GM18502 (cell line): ENCODE measurements around the gene SNED1.

Experiments
- ATAC-seq: cut with Tn5 transposase; IDR thresholded peaks from one replicate; pipeline ENCODE4 v1.9.1; 2021; ENCODE audit warnings: mild to moderate bottlenecking; ENCODE audit not compliant: unreplicated experiment, poor library complexity

SNED1 gene

GRCh38 chr2:241064008-241064801 is 65.8 kb downstream of the SNED1 start:
- no peak for ATAC-seq

GRCh38 chr2:241064802-241065354 is 66.5 kb downstream of the SNED1 start:
- no peak for ATAC-seq

- ATAC-seq = no peak
Observed at GRCh38 chr2:241065355-241065803, 67.0 kb downstream of the SNED1 start.

DNA sequence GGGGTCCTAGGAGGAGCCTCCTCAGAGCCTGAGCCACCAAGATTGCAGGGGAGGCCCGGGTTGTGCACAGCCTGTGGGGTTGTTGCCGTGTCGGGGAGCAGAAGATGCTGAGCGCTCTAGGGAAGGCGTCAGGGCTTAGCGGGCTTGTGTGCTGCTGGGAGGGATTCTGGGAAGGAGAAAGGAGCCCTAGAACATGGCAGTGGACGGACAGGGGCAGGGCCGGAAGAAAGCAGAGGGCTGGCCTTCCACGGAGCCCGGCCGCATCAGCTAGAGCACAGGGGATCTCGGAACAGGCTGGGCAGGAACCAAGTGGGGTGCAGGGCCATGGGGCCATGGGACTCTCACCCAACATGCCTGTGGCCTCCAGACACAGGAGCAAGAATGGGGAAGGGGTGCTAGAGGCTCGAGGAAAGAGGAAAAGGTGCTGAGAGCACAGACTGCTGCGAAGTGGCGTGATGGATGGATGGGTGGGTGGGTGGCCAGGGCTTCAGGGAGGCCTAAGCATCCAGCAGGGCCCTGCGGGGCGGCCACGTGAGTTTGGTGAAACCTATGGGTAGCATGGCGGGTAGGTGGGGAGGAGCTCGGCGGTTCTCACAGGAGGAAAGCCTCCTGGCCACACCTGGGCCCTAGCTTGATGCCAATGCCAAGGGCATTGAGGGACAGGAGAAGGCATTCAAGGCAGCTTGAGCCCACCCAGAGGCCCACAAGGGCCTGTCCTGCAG is 67.9 kb downstream of the SNED1 start:
- no peak for ATAC-seq

DNA sequence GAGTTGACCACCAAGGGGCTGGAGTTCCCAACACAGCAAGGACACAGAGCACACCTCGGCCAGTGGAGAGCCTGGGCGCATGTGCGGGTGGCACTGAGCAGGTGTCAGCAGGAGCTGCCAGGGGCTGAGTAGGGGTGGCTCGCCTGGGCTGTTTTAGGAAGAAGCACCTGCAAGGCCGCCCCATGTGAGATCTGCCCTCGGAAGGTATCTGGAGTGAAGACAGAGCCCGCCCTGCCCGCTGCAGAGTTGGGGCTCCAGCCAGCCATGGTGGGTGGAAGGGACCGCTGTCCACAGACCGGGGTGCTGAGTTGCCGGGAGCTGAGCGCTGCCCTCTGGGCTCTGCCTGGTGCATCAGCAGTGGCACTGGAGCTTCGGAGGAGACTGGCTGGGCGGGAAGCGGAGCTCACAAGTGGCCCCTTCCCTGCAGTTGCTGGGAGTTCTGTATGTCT is 68.5 kb downstream of the SNED1 start:
- no peak for ATAC-seq

GRCh38 chr2:241067501-241068135 is 69.2 kb downstream of the SNED1 start:
- ATAC-seq = no peak

DNA sequence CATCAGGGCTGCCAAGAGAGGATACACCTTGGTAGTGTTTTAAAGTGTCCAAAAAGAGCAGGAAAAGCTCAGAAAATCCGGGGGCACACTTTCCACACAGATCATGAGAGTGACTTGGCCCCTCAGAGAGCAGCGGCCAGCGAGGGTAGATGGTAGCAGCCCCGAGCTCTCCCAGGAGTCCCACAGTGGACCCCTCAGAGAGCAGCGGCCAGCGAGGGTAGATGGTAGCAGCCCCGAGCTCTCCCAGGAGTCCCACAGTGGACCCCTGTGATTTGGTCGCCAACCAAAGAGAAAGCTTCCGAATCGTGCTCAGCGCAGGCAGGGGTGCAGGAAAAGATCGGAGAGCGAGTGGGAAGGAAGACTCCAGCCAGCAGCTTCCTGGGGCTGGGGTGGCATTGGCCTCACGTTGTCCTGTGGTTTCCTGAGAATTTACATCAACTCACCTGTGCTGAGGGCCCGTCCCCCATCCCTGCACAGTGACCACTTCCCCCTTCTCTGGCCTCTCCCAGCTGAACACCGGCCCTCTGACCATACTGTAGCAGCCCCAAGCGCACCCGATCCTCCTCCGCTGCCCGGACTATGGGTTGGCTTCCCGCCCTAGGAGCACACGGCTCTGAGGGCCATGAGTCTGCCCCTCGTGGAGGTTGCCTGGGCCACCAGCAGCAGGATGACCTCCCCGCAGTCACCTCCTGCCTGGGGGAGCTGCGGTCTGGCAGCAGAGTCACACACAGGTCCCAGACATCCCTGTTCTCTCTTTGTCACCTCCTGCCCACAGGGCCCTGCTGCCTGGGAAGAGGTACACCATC is 69.9 kb downstream of the SNED1 start:
- no peak for ATAC-seq

DNA sequence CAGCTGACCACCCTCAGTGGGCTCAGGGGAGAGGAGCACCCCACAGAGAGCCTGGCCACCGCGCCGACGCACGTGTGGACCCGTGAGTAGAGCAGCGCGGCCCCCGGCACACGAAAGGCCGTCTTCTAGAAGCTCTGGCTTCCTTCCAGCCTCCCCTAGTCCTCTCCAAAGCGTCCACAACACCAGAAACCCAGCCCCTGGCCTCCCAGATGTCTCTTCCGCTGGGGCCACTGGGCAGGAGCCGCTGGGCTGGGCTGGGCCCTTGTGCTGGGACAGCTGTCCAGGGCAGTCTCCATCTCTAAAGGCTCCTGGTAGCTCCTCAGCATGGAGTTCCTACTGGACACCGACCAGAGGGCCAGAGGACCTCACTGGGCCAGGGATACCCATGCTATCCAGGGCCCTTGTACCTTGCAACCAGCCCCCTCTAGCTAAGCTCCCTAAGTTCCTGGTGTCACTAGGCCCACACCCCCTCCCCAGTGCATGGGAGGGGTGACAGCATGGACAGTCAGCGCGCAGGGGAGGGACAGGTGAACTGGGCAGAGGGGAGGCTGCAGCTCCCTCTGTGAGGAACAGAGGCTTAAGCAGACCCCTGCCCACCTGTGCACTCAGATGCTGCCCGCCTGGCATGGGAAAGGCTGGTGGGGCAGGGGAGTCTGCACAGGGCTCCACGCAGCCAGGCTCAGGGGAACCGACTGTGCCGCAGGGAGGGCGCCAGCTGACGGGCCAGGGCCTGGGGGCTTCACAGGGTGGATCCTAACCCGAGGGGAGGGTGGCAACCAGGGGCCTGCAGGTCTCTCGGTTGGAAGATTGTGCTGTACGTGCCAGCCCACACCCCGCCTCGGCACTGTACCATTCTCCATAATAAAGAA is 70.8 kb downstream of the SNED1 start:
- no peak for ATAC-seq

DNA sequence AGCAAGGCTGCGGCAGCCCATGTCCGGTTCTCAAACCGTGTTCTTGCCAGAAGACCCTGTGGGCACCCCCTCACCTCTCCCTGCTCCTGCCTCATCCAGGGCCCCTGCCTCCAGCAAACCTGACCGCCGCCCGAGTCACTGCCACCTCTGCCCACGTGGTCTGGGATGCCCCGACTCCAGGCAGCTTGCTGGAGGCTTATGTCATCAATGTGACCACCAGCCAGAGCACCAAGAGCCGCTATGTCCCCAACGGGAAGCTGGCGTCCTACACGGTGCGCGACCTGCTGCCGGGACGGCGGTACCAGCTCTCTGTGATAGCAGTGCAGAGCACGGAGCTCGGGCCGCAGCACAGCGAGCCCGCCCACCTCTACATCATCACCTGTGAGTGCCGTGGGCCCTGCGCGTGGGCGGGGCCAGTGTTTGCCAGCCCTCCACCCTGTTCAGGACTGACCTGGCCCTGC is 71.4 kb downstream of the SNED1 start:
- no peak for ATAC-seq

DNA sequence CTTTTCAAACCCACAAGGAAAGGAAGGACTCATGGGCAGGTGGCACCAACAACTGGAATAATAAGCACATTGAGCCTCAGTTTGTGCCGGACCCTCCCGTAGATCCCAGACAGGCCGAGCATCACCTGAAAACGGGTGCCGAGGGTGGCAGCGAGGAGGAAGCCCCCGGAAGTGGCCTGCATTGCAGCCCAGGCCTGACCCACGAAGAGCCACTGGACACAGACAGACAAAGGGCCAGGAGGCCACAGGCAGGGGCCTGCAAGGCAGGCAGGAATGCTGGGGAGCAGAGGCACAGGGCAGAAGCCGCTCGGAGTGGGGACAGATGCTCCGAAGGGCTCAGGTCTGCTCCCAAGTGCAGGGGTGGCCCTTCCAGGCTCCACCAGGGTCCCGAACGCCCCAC is 71.9 kb downstream of the SNED1 start:
- ATAC-seq = no peak

DNA sequence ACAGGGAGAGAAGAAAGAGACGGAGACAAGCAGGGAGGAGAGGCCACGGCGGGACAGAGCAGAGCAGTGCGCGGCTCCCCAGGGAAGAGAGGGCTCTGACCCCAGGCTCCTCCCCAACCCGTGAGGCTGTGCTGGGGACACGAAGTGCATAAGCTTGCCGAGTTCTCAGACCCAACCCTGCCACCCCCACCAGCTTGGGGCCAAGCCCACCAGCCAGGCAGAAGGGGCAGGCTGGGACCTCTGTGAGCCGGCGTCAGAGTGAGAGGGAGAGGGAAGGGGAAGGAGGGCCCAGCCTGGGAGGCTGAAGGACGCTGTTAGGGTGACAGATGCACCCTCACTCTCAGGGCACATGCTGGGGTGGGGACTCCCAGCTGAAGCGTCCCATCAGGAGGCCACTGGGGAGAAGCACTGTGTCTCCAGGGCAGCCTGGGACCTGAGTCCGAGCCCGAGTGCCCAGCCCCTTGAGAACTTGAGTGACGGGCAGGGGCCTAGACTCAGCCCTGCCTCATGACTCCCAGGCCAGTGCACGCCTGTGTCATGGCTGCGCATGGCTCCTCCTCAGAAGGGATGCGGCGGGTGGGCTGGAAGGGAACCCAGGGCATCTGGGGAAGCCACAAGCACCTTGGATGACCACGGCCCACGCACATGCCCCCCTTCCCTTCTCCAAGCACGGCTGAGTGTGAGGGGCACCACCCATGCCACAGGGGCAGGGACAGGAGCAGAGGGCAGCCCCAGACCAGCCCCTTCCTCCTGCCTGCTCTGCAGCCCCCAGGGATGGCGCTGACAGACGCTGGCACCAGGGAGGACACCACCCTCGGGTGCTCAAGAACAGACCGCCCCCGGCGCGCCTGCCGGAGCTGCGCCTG is 72.6 kb downstream of the SNED1 start:
- ATAC-seq = no peak

GRCh38 chr2:241071677-241072111 is 73.3 kb downstream of the SNED1 start:
- no peak for ATAC-seq

DNA sequence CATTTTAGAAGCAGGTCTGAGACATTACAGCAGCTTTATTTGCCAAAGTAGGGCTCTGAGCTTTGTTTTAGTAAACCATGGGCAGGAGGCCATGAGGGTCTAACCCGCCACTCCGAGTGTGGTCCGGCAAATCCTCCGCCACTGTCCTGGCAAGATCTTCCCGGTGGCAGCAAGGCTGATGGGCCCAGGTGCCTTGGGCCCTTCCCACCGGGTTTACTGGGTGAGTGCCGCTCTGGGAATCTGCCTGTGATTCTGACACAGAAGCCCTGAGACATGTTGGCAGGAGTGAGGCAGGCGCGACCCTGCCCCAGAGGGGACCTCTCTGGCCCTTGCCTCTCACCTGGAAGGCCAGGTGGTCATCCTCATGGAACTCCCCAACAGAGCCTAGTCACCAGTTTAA is 73.7 kb downstream of the SNED1 start:
- ATAC-seq = no peak

- ATAC-seq = no peak
Observed at GRCh38 chr2:241072553-241073165, 74.2 kb downstream of the SNED1 start.

GRCh38 chr2:241073166-241074064 is 75.0 kb downstream of the SNED1 start:
- no peak for ATAC-seq

- no peak for ATAC-seq
Observed at GRCh38 chr2:241074065-241074818, 75.8 kb downstream of the SNED1 start.
